ENCODE data around the gene CYSRT1. TPM values are rescaled to one million over a fixed set of nuclear protein-coding genes. Genes with fewer than 3 reads are reported as not detected.

Gene CYSRT1
- polyA plus RNA-seq, 1 of the 3 experiments (the other 2 are of a cell fraction): 2.1 TPM

- no peak overlapping the region for H3K27ac ChIP-seq (ENCODE audit: low read depth in 2 of 2, low read length in 1 of 2)
- 0 out of 2 replicates have a peak, but pooled peaks cover 3% of the 10 kb centered on the region for H4K20me1 ChIP-seq (ENCODE audit: insufficient read depth)
- ChIA-PET CTCF (interaction anchor here (0.9 to 2.8 kb wide), 3 partner anchors 11 to 148 kb away, joined by 3 to 18 read pairs (median 8); partner anchors contain the start of genes EXD3 and NOXA1), POLR2A (no interaction called here)
- DNase-seq: no peak
- no peaks in the 10 kb centered on the region; a peak in 2 of 4 replicates for H3K4me1 ChIP-seq (ENCODE audit: control insufficient read depth in 1 of 2, insufficient read depth in 2 of 2, low read depth in 1 of 2, low read length in 1 of 2)
- TF ChIP-seq, protein P1, sequence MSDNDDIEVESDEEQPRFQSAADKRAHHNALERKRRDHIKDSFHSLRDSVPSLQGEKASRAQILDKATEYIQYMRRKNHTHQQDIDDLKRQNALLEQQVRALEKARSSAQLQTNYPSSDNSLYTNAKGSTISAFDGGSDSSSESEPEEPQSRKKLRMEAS (IDR thresholded peaks at IDR 0.05; ENCODE audit: low read depth): no peak
- TF ChIP-seq GATA2 (CRISPR knock-in tag; IDR thresholded peaks at IDR 0.05): no peak
- no peak for TF ChIP-seq RAD21 (IDR thresholded peaks at IDR 0.05; ENCODE audit: low read length)
- no peak for TF ChIP-seq NRF1 (IDR thresholded peaks at IDR 0.05; ENCODE audit: low read depth, low read length)
- no peak for TF ChIP-seq NFIC (IDR thresholded peaks at IDR 0.05; ENCODE audit: borderline replicate concordance)
- no peak for TF ChIP-seq RFX5 (IDR thresholded peaks at IDR 0.05; ENCODE audit: low read length)
- TF ChIP-seq SMC3 (IDR thresholded peaks at IDR 0.05; ENCODE audit: low read depth, low read length): no peak
- no peak for TF ChIP-seq MXI1 (IDR thresholded peaks at IDR 0.05; ENCODE audit: low read depth, low read length)
- TF ChIP-seq, protein P2, sequence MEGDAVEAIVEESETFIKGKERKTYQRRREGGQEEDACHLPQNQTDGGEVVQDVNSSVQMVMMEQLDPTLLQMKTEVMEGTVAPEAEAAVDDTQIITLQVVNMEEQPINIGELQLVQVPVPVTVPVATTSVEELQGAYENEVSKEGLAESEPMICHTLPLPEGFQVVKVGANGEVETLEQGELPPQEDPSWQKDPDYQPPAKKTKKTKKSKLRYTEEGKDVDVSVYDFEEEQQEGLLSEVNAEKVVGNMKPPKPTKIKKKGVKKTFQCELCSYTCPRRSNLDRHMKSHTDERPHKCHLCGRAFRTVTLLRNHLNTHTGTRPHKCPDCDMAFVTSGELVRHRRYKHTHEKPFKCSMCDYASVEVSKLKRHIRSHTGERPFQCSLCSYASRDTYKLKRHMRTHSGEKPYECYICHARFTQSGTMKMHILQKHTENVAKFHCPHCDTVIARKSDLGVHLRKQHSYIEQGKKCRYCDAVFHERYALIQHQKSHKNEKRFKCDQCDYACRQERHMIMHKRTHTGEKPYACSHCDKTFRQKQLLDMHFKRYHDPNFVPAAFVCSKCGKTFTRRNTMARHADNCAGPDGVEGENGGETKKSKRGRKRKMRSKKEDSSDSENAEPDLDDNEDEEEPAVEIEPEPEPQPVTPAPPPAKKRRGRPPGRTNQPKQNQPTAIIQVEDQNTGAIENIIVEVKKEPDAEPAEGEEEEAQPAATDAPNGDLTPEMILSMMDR (IDR thresholded peaks at IDR 0.05): no peak
- no peak for TF ChIP-seq SIN3A (IDR thresholded peaks at IDR 0.05; ENCODE audit: borderline replicate concordance, low read depth, low read length)
- no peak for TF ChIP-seq EP300 (IDR thresholded peaks at IDR 0.05; ENCODE audit: borderline replicate concordance in 1 of 2, low read depth in 1 of 2, low read length in 1 of 2)
- TF ChIP-seq, protein P3, sequence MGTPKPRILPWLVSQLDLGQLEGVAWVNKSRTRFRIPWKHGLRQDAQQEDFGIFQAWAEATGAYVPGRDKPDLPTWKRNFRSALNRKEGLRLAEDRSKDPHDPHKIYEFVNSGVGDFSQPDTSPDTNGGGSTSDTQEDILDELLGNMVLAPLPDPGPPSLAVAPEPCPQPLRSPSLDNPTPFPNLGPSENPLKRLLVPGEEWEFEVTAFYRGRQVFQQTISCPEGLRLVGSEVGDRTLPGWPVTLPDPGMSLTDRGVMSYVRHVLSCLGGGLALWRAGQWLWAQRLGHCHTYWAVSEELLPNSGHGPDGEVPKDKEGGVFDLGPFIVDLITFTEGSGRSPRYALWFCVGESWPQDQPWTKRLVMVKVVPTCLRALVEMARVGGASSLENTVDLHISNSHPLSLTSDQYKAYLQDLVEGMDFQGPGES (IDR thresholded peaks at IDR 0.05; ENCODE audit: low read depth, low read length): no peak
- TF ChIP-seq CHD2 (IDR thresholded peaks at IDR 0.05; ENCODE audit: low read length, partially characterized antibody): no peak
- no peak for TF ChIP-seq TAF1 (IDR thresholded peaks at IDR 0.05; ENCODE audit: borderline replicate concordance, low read depth, low read length)
- no peak for TF ChIP-seq MEF2A (IDR thresholded peaks at IDR 0.05; ENCODE audit: borderline replicate concordance, low read depth)
- TF ChIP-seq FOXJ3 (CRISPR knock-in tag; IDR thresholded peaks at IDR 0.05): no peak
- no peak for TF ChIP-seq YY1 (IDR thresholded peaks at IDR 0.05; ENCODE audit: low read depth)
- peaks cover 8% of the 10 kb centered on the region for H3F3A ChIP-seq (replicated peaks; ENCODE audit: insufficient read depth)
- H3K9ac ChIP-seq: no peak overlapping the region
- no peaks in the 10 kb centered on the region for H3K27me3 ChIP-seq (ENCODE audit: insufficient read depth)
- no peaks in the 10 kb centered on the region for H3K79me2 ChIP-seq (ENCODE audit: insufficient read depth)
- peaks cover 0 to 19% of the 10 kb centered on the region in 2 experiments for H3K36me3 ChIP-seq (replicated peaks in 1 of 2; ENCODE audit: control insufficient read depth in 1 of 2, insufficient read depth in 2 of 2, low read length in 1 of 2)
- 95% methylated on average over 10 of the region's 10 CpGs for WGBS (ENCODE audit: low lambda C conversion rate)
- H3K4me2 ChIP-seq: no peak overlapping the region
- H3K4me3 ChIP-seq (ENCODE audit: low read depth in 2 of 2, low read length in 1 of 2): no peak overlapping the region
- H3K9me2 ChIP-seq: no peaks in the 10 kb centered on the region
- no peak overlapping the region for H2AFZ ChIP-seq (ENCODE audit: low read depth)
- no peaks in the 10 kb centered on the region for H3K9me3 ChIP-seq
Measured at GRCh38 chr9:137275203-137275587, 50.2 kb downstream of the CYSRT1 start.

Other genes starting within 250 kb of the CYSRT1 start
- not detected in 2 replicates for gene PTGDS, start 247.7 kb upstream of the CYSRT1 start, polyA plus RNA-seq (2012; rRNA removed)
- gene LCNL1, start 242.2 kb upstream of the CYSRT1 start, polyA plus RNA-seq (2012; rRNA removed): not detected in 2 replicates
- gene PAXX, start 232.8 kb upstream of the CYSRT1 start, polyA plus RNA-seq (2012; rRNA removed): 37.8 and 52.9 TPM in 2 replicates
- 0.60 and 1.0 TPM in 2 replicates for gene CLIC3, start 228.6 kb upstream of the CYSRT1 start, polyA plus RNA-seq (2012; rRNA removed)
- 26.0 and 34.7 TPM in 2 replicates for gene ABCA2, start 196.9 kb upstream of the CYSRT1 start, polyA plus RNA-seq (2012; rRNA removed)
- not detected in 2 replicates for gene FUT7, start 193.1 kb upstream of the CYSRT1 start, polyA plus RNA-seq (2012; rRNA removed)
- gene NPDC1, start 179.0 kb upstream of the CYSRT1 start, polyA plus RNA-seq (2012; rRNA removed): 47.4 and 48.1 TPM in 2 replicates
- gene ENTPD2, start 171.1 kb upstream of the CYSRT1 start, polyA plus RNA-seq (2012; rRNA removed): not detected in 2 replicates
- 4.6 and 6.0 TPM in 2 replicates for gene SAPCD2, start 154.6 kb upstream of the CYSRT1 start, polyA plus RNA-seq (2012; rRNA removed)
- gene UAP1L1, start 147.7 kb upstream of the CYSRT1 start, polyA plus RNA-seq (2012; rRNA removed): 3.2 and 5.6 TPM in 2 replicates
- 57.8 and 61.9 TPM in 2 replicates for gene MAN1B1, start 138.2 kb upstream of the CYSRT1 start, polyA plus RNA-seq (2012; rRNA removed)
- 127 and 141 TPM in 2 replicates for gene DPP7, start 110.4 kb upstream of the CYSRT1 start, polyA plus RNA-seq (2012; rRNA removed)
- gene GRIN1, start 86.0 kb upstream of the CYSRT1 start, polyA plus RNA-seq (2012; rRNA removed): 0.03 TPM in 1 of 2 replicates, not detected in the other
- not detected in 2 replicates for gene LRRC26, start 55.1 kb upstream of the CYSRT1 start, polyA plus RNA-seq (2012; rRNA removed)
- gene TMEM210, start 53.1 kb upstream of the CYSRT1 start, polyA plus RNA-seq (2012; rRNA removed): not detected in 2 replicates
- gene ANAPC2, start 36.6 kb upstream of the CYSRT1 start, polyA plus RNA-seq (2012; rRNA removed): 35.1 and 37.7 TPM in 2 replicates
- gene SSNA1, start 36.5 kb upstream of the CYSRT1 start, polyA plus RNA-seq (2012; rRNA removed): 100 and 124 TPM in 2 replicates
- 4.4 and 5.2 TPM in 2 replicates for gene TPRN, start 24.4 kb upstream of the CYSRT1 start, polyA plus RNA-seq (2012; rRNA removed)
- gene TMEM203, start 19.5 kb upstream of the CYSRT1 start, polyA plus RNA-seq (2012; rRNA removed): 55.6 and 57.0 TPM in 2 replicates
- gene NDOR1, start 19.5 kb upstream of the CYSRT1 start, polyA plus RNA-seq (2012; rRNA removed): 7.9 and 8.6 TPM in 2 replicates
- 2.0 and 2.7 TPM in 2 replicates for gene RNF208, start 2.9 kb upstream of the CYSRT1 start, polyA plus RNA-seq (2012; rRNA removed)
- 0.03 and 0.08 TPM in 2 replicates for gene RNF224, start 2.3 kb downstream of the CYSRT1 start, polyA plus RNA-seq (2012; rRNA removed)
- 0.06 TPM in 1 of 2 replicates, not detected in the other for gene SLC34A3, start 5.7 kb downstream of the CYSRT1 start, polyA plus RNA-seq (2012; rRNA removed)
- 415 and 508 TPM in 2 replicates for gene TUBB4B, start 16.1 kb downstream of the CYSRT1 start, polyA plus RNA-seq (2012; rRNA removed)
- not detected in 2 replicates for gene STPG3, start 26.1 kb downstream of the CYSRT1 start, polyA plus RNA-seq (2012; rRNA removed)
- gene NELFB, start 30.2 kb downstream of the CYSRT1 start, polyA plus RNA-seq (2012; rRNA removed): 52.6 and 62.7 TPM in 2 replicates
- 0.81 and 0.99 TPM in 2 replicates for gene TOR4A, start 52.6 kb downstream of the CYSRT1 start, polyA plus RNA-seq (2012; rRNA removed)
- gene NRARP, start 77.1 kb downstream of the CYSRT1 start, polyA plus RNA-seq (2012; rRNA removed): 3.9 and 4.2 TPM in 2 replicates
- 11.5 and 14.2 TPM in 2 replicates for gene EXD3, start 198.0 kb downstream of the CYSRT1 start, polyA plus RNA-seq (2012; rRNA removed)
- 0.39 and 0.67 TPM in 2 replicates for gene NOXA1, start 198.2 kb downstream of the CYSRT1 start, polyA plus RNA-seq (2012; rRNA removed)
- 0.18 and 0.30 TPM in 2 replicates for gene ENTPD8, start 216.2 kb downstream of the CYSRT1 start, polyA plus RNA-seq (2012; rRNA removed)
- gene NSMF, start 234.2 kb downstream of the CYSRT1 start, polyA plus RNA-seq (2012; rRNA removed): 58.6 and 58.8 TPM in 2 replicates